Dedifferentiated amniotic fluid mesenchymal stem cell (primary cell): ENCODE results near the gene PPP2R3C.
"Not testable (repeated sequence)": the region's sequence is repeated elsewhere in the genome, so short reads cannot be mapped to it uniquely, and the experiment has no call there.

Source experiments
- DNase-seq: peaks from one replicate; pipeline ENCODE4 v3.0.0-alpha.2; 2016; ENCODE audit errors: extremely low spot score

The PPP2R3C gene

DNA sequence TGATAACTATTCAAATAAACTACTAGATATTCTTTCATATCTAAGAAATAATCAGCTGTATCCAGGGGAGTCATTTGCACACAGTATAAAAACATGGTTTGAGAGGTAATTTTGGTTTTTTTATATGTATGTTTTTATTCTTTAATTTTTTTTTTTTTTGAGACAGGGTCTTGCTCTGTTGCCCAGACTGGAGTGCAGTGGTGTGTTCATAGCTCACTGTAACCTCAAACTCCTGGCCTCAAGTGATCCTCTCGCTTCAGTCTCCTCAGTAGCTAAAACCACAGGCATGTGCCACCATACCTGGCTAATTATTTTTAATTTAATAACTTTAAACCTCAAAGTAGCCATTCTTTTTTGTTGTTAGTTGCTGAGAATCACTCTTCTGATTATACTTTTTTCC, 2.3 kb upstream of the PPP2R3C start:
- no peak for DNase-seq

DNA sequence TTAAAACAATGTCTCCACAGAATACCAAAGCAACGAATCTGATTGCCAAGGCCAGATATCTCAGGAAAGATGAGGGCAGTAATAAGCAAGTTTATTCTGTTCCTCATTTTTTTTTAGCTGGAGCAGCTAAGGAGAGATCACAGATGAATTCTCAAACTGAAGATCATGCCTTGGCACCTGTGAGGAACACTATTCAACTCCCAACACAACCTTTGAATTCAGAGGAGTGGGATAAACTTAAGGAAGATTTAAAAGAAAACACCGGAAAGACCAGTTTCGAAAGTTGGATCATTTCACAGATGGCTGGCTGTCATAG, 1.6 kb upstream of the PPP2R3C start:
- DNase-seq = no peak

- DNase-seq = no peak
These were observed 1.1 kb upstream of the PPP2R3C start for GRCh38 chr14:35122696-35123387.

DNA sequence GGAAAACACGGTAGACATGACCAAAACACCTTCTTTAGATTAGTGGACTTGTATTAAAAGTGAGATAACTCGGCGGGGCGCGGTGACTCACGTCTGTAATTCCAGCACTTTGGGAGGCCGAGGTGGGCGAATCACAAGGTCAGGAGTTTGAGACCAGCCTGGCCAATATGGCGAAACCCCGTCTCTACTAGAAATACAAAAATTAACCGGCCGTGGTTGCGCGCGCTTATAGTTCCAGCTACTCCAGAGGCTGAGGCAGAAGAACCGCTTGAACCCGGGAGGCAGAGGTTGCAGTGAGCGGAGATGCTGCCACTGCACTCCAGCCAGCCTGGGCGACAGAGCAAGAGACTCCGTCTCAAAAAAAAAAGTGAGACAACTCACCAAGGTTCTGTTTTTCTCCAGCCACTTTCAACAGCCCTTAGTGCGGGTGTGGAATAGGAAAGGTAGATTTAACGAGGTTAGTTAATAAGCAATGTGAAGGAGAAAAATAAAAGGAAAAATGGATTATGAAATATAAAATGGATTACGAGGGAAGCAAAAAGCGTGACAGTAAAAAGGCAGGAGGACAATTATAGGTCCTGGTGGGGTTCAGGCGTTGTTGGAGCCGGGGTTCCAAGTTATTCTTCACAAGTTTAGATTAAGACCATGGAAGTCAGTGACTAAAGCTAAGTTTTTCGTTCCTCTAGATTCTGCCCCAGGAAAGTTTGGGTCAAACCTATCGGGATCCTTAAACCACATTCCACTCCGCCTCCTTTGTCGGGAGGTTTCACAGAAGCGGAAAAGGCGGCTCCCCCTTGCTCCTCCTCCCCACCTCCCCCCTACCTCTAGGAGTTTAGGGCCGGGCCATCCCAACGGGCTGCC, 534 bp downstream of the PPP2R3C start:
- DNase-seq = peak; percentile 62

GRCh38 chr14:35117112-35117511, 4.7 kb downstream of the PPP2R3C start:
- no peak for DNase-seq

- DNase-seq = no peak
These were observed 5.5 kb downstream of the PPP2R3C start for GRCh38 chr14:35116242-35116641.

DNA sequence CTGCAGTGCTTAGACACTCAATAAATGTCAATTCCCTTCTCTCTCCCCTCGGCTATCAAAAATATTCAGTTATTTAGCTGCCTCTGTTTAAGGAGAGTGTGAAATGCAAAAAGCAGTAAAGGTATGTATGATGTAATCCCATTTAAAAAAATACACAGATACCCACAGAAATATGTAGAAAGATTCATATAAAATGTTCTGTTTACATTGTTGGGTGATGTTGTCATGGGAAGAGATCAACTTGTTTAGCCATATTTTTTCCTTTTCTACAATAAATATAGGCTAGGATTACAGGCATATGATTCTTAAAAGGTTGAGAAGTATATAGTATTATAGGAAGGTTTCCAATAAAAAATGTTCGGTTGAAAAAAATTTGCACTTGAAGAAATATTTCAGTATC, 7.8 kb downstream of the PPP2R3C start:
- peak; percentile 64 for DNase-seq

GRCh38 chr14:35113308-35113950, 8.4 kb downstream of the PPP2R3C start:
- no peak for DNase-seq

GRCh38 chr14:35112641-35113040, 9.1 kb downstream of the PPP2R3C start:
- no peak for DNase-seq

GRCh38 chr14:35107866-35108265, 13.9 kb downstream of the PPP2R3C start:
- DNase-seq = no peak

- not testable (repeated sequence) for DNase-seq
These were observed 27.1 kb downstream of the PPP2R3C start for GRCh38 chr14:35094645-35095044.

DNA sequence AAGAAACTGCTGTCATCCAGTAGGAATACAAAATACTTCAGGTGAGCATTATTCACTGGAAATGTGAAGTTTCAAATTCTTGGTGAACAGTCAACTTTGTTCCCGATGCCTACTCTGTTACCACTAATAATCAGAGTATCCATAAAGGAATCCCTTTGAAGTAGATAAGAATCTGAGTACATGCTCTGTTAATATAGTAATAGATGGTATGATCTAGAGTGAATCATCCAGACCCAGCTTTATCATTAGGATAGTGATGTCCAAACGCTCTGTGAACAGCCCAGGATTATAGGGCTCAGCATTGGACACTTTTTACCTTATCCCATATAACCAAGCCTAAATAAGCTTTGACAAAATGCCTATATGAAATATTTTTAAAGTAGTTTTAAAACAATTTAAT, 33.3 kb downstream of the PPP2R3C start:
- no peak for DNase-seq

DNA sequence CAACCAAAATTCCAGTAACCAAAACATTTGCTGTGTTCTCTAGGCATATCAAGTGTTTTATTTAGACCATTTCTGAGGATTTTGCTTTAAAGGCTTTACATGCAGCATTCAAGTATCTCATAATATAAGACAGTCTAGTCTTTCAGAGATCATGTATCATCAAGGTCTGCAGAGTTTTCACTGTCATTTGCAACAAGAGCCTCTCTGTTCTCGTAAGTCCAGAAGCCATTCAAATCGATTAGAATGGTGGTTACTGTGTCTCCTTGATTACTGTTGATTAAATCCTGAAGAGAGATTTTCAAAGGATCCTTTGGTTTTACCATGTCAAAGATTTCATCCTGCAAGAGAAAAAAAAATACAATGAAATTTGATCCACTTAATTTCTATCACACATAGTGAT, 36.3 kb downstream of the PPP2R3C start:
- DNase-seq = no peak

DNA sequence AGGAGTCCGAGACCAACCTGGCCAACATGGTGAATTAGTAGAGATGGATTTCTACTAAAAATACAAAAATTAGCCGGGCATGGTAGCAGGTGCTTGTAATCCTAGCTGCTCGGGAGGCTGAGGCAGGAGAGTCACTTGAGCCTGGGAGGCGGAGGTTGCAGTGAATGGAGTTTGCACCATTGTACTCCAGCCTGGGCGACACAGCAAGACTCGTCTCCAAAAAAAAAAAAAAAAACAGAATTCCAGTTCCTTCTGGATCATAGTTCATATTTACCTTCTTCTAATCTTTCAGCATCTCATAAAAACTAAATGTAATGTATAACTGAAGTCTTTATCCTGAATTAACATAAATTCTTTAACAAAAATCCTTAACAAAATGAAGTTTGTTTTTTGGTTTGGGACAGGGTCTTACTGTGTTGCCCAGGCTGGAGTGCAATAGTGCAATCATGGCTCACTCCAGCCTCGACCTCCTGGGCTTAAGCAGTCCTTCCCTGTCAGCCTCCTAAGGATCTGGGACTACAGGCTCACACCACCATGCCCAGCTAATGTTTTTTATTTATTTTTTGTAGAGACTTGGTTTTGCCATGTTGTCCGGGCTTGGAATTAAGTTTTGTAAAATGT, 38.1 kb downstream of the PPP2R3C start:
- DNase-seq = no peak

DNA sequence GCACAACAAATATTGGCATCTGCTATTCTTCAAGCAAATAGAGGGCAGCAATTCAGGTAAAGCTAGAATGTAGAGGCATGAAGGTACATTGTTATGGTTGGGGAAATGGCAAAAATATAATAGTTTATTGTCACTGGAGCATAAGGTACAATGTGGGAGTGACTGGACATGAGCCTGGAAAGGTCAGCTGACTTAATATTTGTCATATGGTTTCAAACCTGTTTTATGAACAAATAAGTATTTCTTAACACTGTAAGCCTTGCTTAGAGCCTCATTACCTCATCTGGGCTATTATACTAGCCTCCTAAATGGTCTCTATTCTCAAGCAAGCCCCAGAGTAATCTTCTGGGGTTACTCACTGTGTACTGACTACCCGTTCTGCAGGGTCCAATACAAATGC, 42.0 kb downstream of the PPP2R3C start:
- no peak for DNase-seq

DNA sequence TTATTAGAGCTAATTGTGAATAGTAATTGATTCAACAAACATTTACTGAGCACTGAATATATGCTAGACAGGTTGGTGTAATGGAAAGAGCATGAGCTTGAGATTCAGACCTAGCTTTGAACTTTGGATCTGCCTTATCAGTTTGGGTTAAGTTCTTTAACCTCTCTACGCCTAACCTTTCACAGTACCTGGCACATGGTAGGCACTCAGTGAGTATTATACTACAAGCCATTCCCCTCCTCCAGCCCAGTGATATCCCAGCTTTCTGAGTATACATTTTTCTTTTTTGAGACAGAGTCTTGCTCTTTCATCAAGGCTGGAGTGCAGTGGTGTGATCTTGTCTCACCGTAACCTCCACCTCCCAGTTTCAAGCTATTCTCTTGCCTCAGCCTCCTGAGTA, 43.7 kb downstream of the PPP2R3C start:
- DNase-seq = no peak

DNA sequence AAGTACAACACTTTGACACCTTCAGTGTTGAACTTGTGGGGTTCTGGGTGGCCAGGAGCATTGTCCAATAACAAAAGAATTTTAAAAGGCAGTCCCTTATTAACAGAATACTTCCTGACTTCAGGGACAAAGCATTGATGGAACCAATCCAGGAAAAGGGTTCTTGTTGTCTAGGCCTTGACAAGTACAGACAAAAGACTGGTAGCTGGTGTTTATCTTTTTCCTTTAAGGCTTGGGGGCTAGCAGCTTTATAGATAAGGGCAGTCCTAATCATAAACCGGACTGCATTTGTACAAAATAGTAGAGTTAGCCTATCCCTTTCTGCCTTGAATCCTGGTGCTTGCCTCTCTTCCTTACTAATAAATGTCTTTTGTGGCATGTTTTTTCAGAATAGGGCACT, 48.3 kb downstream of the PPP2R3C start:
- DNase-seq = no peak

DNA sequence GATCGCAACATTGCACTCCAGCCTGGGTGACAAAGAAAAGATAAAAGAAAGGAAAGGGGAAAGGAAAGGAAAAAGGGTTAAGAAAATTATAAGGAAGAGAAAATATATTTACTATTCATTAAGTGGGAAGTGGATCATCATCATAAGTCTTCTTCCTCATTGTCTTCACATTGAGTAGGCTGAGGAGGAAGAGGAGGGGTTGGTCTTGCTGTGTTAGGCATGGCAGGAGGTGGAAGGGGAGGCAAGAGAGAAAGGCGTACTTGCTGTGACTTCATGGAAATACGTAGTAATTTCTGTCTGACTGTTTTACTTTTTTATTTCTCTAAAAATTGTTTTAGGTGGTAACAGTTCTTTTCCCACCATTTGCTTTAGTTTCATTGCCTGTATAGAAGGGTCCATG, 49.6 kb downstream of the PPP2R3C start:
- no peak for DNase-seq

- DNase-seq = no peak
These were observed 53.4 kb downstream of the PPP2R3C start for GRCh38 chr14:35068238-35069012.

DNA sequence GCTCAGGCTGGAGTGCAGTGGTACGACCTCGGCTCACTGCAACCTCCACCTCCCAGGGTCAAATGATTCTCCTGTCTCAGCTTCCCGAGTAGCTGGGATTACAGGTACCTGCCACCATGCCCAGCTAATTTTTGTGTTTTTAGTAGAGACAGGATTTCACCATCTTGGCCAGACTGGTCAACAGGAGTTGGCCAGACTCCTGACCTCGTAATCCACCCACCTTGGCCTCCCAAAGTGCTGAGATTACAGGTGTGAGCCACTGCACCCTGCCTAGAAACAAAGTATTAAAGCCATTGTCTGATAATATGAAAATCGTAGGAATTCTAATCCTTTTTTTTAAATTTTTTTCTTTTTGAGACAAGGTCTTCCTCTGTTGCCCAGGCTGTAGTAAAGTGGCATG, 56.1 kb downstream of the PPP2R3C start:
- DNase-seq = not testable (repeated sequence)

DNA sequence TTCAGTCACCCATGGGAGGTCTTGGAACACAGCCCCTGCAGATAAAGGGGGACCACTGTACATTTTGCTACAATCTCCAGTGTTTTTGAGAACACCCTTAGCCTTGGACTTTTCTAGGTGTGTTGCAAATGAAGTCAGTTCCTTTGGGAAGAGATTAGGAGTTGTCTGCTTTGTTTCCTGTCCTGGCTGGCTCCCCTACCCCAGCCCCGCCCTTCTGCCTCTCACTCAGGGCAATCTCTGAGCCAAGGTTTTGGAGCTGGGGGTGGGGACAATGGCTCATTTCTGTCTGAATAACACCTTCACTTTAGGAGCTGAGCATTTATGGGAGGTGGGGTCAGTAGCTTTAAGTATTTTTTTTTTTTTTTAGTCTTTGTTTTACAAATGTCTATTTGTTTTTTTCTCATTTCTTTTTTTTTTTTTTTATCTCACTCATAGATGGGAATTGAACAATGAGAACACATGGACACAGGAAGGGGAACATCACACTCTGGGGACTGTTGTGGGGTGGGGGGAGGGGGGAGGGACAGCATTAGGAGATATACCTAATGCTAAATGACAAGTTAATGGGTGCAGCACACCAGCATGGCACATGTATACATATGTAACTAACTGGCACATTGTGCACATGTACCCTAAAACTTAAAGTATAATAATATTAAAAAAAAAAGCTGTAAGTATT, 60.5 kb downstream of the PPP2R3C start:
- DNase-seq = not testable (repeated sequence)
